ENCODE data around the gene ADAMTS7.

DNA sequence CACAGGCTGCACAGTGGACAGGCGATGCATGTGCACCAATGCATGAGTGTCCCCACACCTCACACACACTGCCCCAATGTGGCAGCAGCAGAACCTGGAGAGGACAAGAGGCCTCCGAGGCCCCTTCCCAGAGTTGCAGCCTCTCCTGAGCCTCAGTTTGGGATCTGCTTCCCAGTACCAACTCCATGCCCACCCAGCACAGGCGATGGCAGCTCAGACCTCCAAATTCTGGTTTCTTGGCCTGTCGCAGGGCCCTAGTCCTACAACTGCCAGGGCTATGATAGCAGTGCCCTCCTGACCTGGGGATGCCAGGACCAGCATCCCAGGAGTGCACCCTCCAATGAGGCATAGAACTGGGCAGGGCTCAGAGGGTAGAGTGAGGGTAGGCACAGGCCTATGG, 19.9 kb downstream of the ADAMTS7 start:
- TF ChIP-seq POLR2A (IDR thresholded peaks at IDR 0.05; ENCODE audit: low read depth, low read length) (no peak), POLR2AphosphoS5 (IDR thresholded peaks at IDR 0.05; ENCODE audit: insufficient read depth, low read depth, low read length) (no peak), EZH2 (IDR thresholded peaks at IDR 0.05; ENCODE audit: borderline replicate concordance, low read depth, low read length, severe bottlenecking) (no peak), MYC (IDR thresholded peaks at IDR 0.05; ENCODE audit: low read depth, low read length) (no peak)
- TF ChIP-seq, protein P1, sequence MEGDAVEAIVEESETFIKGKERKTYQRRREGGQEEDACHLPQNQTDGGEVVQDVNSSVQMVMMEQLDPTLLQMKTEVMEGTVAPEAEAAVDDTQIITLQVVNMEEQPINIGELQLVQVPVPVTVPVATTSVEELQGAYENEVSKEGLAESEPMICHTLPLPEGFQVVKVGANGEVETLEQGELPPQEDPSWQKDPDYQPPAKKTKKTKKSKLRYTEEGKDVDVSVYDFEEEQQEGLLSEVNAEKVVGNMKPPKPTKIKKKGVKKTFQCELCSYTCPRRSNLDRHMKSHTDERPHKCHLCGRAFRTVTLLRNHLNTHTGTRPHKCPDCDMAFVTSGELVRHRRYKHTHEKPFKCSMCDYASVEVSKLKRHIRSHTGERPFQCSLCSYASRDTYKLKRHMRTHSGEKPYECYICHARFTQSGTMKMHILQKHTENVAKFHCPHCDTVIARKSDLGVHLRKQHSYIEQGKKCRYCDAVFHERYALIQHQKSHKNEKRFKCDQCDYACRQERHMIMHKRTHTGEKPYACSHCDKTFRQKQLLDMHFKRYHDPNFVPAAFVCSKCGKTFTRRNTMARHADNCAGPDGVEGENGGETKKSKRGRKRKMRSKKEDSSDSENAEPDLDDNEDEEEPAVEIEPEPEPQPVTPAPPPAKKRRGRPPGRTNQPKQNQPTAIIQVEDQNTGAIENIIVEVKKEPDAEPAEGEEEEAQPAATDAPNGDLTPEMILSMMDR (IDR thresholded peaks at IDR 0.05; ENCODE audit: extremely low read depth in 1 of 2, insufficient read depth in 1 of 2, low read depth in 1 of 2, low read length in 2 of 2) = no peak

All from endothelial cell of umbilical vein (primary cell).